Activated naive CD4-positive, alpha-beta T cell (primary cell): ENCODE data around the gene LIMK2.
A peak's percentile ranks its signal among the peaks of the same experiment; 100 is the strongest.

Experiments
- DNase-seq, 4 experiments: peaks; one replicate each; lab custom pipeline; 2025; lab: John Stamatoyannopoulos, UW

Gene LIMK2

GRCh38 chr22:31272522-31273446, 60.7 kb downstream of the LIMK2 start:
- peak in 2 of 4 experiments; percentile 20 to 22 for DNase-seq

DNA sequence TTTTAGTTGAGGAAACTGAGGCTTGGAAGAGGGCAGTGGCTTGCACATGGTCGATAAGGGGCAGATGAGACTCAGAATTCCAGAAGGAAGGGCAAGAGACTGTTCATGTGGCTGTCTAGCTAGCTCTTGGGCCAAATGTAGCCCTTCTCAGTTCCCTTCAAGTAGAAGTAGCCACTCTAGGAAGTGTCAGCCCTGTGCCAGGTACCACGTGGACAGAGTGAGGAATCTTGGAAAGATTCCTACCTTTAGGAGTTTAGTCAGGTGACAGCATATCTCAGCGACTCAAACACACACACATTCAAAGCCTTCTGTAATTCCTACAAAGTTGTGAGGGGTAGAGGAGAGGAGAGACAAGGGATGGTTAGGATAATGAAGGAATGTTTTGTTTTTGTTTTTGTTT, 61.9 kb downstream of the LIMK2 start:
- no peak for DNase-seq

- DNase-seq, result no peak
Observed at GRCh38 chr22:31275018-31275417, 62.9 kb downstream of the LIMK2 start.

GRCh38 chr22:31275576-31275975, 63.5 kb downstream of the LIMK2 start:
- DNase-seq, result no peak

DNA sequence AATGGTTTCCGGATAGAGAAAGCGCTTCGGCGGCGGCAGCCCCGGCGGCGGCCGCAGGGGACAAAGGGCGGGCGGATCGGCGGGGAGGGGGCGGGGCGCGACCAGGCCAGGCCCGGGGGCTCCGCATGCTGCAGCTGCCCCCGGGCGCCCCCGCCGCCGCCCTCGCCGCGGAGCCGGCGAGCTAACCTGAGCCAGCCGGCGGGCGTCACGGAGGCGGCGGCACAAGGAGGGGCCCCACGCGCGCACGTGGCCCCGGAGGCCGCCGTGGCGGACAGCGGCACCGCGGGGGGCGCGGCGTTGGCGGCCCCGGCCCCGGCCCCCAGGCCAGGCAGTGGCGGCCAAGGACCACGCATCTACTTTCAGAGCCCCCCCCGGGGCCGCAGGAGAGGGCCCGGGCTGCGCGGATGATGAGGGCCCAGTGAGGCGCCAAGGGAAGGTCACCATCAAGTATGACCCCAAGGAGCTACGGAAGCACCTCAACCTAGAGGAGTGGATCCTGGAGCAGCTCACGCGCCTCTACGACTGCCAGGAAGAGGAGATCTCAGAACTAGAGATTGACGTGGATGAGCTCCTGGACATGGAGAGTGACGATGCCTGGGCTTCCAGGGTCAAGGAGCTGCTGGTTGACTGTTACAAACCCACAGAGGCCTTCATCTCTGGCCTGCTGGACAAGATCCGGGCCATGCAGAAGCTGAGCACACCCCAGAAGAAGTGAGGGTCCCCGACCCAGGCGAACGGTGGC, 64.5 kb downstream of the LIMK2 start:
- DNase-seq, result no peak

DNA sequence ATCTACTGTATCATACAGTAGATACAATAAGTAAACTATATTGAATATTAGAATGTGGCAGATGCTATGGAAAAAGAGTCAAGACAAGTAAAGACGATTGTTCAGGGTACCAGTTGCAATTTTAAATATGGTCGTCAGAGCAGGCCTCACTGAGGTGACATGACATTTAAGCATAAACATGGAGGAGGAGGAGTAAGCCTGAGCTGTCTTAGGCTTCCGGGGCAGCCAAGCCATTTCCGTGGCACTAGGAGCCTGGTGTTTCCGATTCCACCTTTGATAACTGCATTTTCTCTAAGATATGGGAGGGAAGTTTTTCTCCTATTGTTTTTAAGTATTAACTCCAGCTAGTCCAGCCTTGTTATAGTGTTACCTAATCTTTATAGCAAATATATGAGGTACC, 65.6 kb downstream of the LIMK2 start:
- no peak for DNase-seq

DNA sequence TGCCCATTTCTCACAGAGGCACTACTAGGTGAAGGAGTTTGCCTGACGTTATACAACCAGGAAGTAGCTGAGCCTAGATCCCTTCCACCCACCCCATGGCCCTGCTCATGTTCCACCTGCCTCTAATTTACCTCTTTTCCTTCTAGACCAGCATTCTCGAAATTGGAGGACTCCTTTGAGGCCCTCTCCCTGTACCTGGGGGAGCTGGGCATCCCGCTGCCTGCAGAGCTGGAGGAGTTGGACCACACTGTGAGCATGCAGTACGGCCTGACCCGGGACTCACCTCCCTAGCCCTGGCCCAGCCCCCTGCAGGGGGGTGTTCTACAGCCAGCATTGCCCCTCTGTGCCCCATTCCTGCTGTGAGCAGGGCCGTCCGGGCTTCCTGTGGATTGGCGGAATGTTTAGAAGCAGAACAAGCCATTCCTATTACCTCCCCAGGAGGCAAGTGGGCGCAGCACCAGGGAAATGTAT, 66.1 kb downstream of the LIMK2 start:
- peak in 1 of 4 experiments; percentile 17 for DNase-seq

- peak in 2 of 4 experiments; percentile 41 to 42 for DNase-seq
Observed at GRCh38 chr22:31278626-31279326, 66.7 kb downstream of the LIMK2 start.

GRCh38 chr22:31279327-31279669, 67.2 kb downstream of the LIMK2 start:
- DNase-seq, result peak in 1 of 4 experiments; percentile 42

DNA sequence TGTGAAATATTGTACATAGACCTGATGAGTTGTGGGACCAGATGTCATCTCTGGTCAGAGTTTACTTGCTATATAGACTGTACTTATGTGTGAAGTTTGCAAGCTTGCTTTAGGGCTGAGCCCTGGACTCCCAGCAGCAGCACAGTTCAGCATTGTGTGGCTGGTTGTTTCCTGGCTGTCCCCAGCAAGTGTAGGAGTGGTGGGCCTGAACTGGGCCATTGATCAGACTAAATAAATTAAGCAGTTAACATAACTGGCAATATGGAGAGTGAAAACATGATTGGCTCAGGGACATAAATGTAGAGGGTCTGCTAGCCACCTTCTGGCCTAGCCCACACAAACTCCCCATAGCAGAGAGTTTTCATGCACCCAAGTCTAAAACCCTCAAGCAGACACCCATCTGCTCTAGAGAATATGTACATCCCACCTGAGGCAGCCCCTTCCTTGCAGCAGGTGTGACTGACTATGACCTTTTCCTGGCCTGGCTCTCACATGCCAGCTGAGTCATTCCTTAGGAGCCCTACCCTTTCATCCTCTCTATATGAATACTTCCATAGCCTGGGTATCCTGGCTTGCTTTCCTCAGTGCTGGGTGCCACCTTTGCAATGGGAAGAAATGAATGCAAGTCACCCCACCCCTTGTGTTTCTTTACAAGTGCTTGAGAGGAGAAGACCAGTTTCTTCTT, 67.9 kb downstream of the LIMK2 start:
- DNase-seq, result no peak

GRCh38 chr22:31281733-31282132, 69.6 kb downstream of the LIMK2 start:
- DNase-seq, result peak in 2 of 4 experiments; percentile 10 to 17

- no peak for DNase-seq
Observed at GRCh38 chr22:31282748-31283468, 70.8 kb downstream of the LIMK2 start.

GRCh38 chr22:31284281-31285155, 72.4 kb downstream of the LIMK2 start:
- DNase-seq, result no peak

- peak in 2 of 4 experiments; percentile 39 to 40 for DNase-seq
Observed at GRCh38 chr22:31286360-31287255, 74.5 kb downstream of the LIMK2 start.

GRCh38 chr22:31287818-31288495, 75.9 kb downstream of the LIMK2 start:
- DNase-seq, result no peak

- no peak for DNase-seq
Observed at GRCh38 chr22:31288496-31289240, 76.6 kb downstream of the LIMK2 start.

DNA sequence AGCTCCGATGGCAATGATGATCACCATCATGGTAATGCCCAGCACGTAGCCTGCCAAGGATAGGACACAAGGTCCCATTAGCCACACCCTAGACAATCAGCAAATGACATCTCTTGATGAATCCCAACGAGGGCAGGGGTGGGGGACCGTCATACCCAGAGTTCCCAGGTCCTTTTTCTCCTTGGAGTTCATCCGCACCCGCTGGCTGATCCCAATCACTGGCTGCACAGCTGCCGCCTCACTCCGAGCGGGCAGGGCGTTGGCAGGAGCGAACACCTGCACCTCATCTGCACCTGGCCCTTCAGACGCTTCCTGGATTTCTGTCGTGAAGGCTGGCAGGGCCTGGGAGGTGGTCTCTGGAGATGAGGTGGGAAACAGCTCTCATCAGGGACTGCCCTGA, 77.2 kb downstream of the LIMK2 start:
- DNase-seq, result peak in 2 of 4 experiments; percentile 19 to 25
